ENCODE results near the gene PCDHGB3. TPM values are rescaled to one million over a fixed set of nuclear protein-coding genes. Genes with fewer than 3 reads are reported as not detected.

Gene PCDHGB3
- total RNA-seq, 6 donors from 2014 or later = 1.2 to 6.3 (median 2.3) TPM

DNA sequence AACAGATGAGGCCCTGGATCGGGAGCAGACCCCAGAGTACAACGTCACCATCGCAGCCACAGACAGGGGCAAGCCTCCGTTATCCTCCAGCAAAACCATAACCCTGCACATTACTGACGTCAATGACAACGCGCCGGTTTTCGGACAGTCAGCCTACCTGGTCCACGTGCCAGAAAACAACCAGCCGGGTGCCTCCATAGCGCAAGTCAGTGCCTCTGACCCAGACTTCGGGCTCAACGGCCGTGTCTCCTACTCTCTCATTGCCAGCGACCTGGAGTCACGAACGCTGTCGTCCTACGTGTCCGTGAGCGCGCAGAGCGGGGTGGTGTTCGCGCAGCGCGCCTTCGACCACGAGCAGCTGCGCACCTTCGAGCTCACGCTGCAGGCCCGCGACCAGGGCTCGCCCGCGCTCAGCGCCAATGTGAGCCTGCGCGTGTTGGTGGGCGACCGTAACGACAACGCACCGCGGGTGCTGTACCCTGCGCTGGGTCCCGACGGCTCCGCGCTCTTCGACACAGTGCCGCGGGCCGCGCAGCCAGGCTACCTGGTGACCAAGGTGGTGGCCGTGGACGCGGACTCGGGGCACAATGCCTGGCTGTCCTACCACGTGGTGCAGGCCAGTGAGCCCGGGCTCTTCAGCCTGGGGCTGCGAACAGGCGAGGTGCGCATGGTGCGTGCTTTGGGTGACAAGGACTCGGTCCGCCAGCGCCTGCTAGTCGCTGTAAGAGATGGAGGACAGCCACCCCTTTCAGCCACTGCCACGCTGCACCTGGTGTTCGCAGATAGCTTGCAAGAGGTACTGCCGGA is 49.2 kb downstream of the PCDHGB3 start:
- Histone ChIP-seq H3K4me3 (no peak overlapping the region), H3K9me3 (peaks cover 59 to 93% (median 79%) of the 10 kb centered on the region in 4 donors), H3K27ac (no peak overlapping the region), H3K27me3 (no peaks in the 10 kb centered on the region), H3K4me1 (peaks cover 0 to 17% (median 1%) of the 10 kb centered on the region in 4 donors), H3K36me3 (no peaks in the 10 kb centered on the region)
- DNase-seq (peak in 1 of 2 donors; percentile 78), ATAC-seq (ENCODE audit: low FRiP score in 2 of 2) (no peak)
- no peak for TF ChIP-seq POLR2A (IDR thresholded peaks at IDR 0.05)
- TF ChIP-seq, protein P1, sequence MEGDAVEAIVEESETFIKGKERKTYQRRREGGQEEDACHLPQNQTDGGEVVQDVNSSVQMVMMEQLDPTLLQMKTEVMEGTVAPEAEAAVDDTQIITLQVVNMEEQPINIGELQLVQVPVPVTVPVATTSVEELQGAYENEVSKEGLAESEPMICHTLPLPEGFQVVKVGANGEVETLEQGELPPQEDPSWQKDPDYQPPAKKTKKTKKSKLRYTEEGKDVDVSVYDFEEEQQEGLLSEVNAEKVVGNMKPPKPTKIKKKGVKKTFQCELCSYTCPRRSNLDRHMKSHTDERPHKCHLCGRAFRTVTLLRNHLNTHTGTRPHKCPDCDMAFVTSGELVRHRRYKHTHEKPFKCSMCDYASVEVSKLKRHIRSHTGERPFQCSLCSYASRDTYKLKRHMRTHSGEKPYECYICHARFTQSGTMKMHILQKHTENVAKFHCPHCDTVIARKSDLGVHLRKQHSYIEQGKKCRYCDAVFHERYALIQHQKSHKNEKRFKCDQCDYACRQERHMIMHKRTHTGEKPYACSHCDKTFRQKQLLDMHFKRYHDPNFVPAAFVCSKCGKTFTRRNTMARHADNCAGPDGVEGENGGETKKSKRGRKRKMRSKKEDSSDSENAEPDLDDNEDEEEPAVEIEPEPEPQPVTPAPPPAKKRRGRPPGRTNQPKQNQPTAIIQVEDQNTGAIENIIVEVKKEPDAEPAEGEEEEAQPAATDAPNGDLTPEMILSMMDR (IDR thresholded peaks at IDR 0.05) = no peak
- TF ChIP-seq POLR2AphosphoS5 (IDR thresholded peaks at IDR 0.05) = no peak
- no peak for TF ChIP-seq EP300 (IDR thresholded peaks at IDR 0.05)
- WGBS, 2 donors = 39 to 45% methylated on average over 17 to 55 of the region's 74 CpGs

DNA sequence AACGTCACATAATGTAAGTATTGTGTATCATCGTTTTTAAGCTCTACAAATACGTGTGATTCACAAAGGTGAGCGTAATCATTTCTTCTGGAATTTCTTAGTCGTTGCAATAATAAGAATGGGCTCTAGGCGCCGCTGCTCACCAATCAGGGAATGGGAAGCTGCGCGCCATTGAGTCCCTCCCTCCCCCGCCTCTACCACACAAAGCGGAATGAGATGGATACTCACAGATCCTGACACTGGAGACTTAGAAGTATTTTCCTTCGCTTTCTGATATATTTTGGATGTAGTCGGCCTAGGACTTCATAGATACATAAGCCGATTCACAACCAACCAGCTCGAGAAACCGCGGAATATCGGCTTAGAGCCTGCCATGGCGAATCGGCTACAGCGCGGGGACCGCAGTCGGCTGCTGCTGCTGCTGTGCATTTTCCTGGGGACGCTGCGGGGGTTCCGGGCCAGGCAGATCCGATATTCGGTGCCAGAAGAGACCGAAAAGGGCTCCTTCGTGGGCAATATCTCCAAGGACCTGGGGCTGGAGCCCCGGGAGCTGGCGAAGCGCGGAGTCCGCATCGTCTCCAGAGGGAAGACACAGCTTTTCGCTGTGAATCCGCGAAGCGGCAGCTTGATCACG is 50.9 kb downstream of the PCDHGB3 start, which contains the start of gene PCDHGA11:
TSS of gene PCDHGA11 (plus strand) at position 197 of the 634 bp plus-strand sequence. CDS start at position 374, 177 bp downstream.
- DNase-seq (peak; percentile 59 to 77), ATAC-seq (ENCODE audit: low FRiP score in 2 of 2) (peak in 1 of 2 donors; percentile 64)
- peak within 1 kb of the TSS in 3 of 4 donors; percentile 22 to 46 (median 31) for H3K4me3 ChIP-seq
- TF ChIP-seq EP300 (IDR thresholded peaks at IDR 0.05) (no peak), POLR2A (IDR thresholded peaks at IDR 0.05) (no peak), POLR2AphosphoS5 (IDR thresholded peaks at IDR 0.05) (no peak)
- TF ChIP-seq, protein P1 (IDR thresholded peaks at IDR 0.05) = peak in 4 of 6 experiments; percentile 20 to 43 (median 37)
- H3K27me3 ChIP-seq = no peaks in the 10 kb centered on the region
- 10 to 13% methylated on average over 21 to 42 of the region's 42 CpGs for WGBS, 2 donors
- peaks cover 67 to 94% (median 81%) of the 10 kb centered on the region in 4 donors for H3K9me3 ChIP-seq
- H3K27ac ChIP-seq = no peak within 1 kb of the TSS
- H3K36me3 ChIP-seq = no peaks in the 10 kb centered on the region
- peaks cover 0 to 13% (median 1%) of the 10 kb centered on the region in 4 donors for H3K4me1 ChIP-seq

DNA sequence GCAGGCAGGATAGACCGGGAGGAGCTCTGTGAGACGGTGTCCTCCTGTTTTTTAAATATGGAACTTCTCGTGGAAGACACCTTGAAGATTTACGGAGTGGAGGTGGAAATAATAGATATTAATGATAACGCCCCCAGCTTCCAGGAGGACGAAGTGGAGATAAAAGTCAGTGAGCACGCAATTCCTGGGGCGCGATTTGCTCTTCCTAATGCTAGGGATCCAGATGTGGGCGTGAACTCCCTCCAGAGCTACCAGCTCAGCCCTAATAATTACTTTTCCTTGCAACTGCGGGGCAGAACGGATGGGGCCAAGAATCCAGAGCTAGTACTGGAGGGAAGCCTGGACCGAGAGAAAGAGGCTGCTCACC is 51.4 kb downstream of the PCDHGB3 start:
- Histone ChIP-seq H3K4me3 (peak overlapping the region in 3 of 4 donors; percentile 22 to 46 (median 31)), H3K9me3 (peaks cover 72 to 95% (median 82%) of the 10 kb centered on the region in 4 donors), H3K4me1 (peaks cover 0 to 13% (median 1%) of the 10 kb centered on the region in 4 donors), H3K36me3 (no peaks in the 10 kb centered on the region), H3K27ac (no peak overlapping the region), H3K27me3 (no peaks in the 10 kb centered on the region)
- ATAC-seq (ENCODE audit: low FRiP score in 2 of 2) (no peak), DNase-seq (no peak)
- no peak for TF ChIP-seq EP300 (IDR thresholded peaks at IDR 0.05)
- no peak for TF ChIP-seq POLR2AphosphoS5 (IDR thresholded peaks at IDR 0.05)
- TF ChIP-seq, protein P1 (IDR thresholded peaks at IDR 0.05) = no peak
- no peak for TF ChIP-seq POLR2A (IDR thresholded peaks at IDR 0.05)
- 15 to 17% methylated on average over 12 to 13 of the region's 13 CpGs for WGBS, 2 donors

Other genes starting within 250 kb of the PCDHGB3 start
- 1 to 10 TPM in 5 of 6 donors, under 1 TPM in 1; 0.49 to 2.9 (median 2.4) TPM for gene PCDHB4, start 248.4 kb upstream of the PCDHGB3 start, total RNA-seq
- 10 to 100 TPM in 1 of 6 donors, 1 to 10 TPM in 5; 1.8 to 22.4 (median 2.2) TPM for gene PCDHB5, start 235.0 kb upstream of the PCDHGB3 start, total RNA-seq
- gene PCDHB6, start 220.2 kb upstream of the PCDHGB3 start, total RNA-seq = 1 to 10 TPM in 1 of 6 donors, under 1 TPM in 4, not detected in 1; 0.46 to 1.0 (median 0.77) TPM
- gene PCDHB7, start 197.6 kb upstream of the PCDHGB3 start, total RNA-seq = 1 to 10 TPM in 5 of 6 donors, under 1 TPM in 1; 0.30 to 2.9 (median 1.8) TPM
- 1 to 10 TPM in 1 of 6 donors, under 1 TPM in 3, not detected in 2; 0.83 to 2.1 (median 0.96) TPM for gene PCDHB8, start 192.5 kb upstream of the PCDHGB3 start, total RNA-seq
- gene PCDHB16, start 187.9 kb upstream of the PCDHGB3 start, total RNA-seq = 1 to 10 TPM; 1.6 to 4.9 (median 2.1) TPM
- gene PCDHB9, start 183.1 kb upstream of the PCDHGB3 start, total RNA-seq = 1 to 10 TPM in 4 of 6 donors, under 1 TPM in 2; 0.63 to 3.1 (median 1.2) TPM
- 1 to 10 TPM; 1.0 to 2.2 (median 1.6) TPM for gene PCDHB10, start 177.9 kb upstream of the PCDHGB3 start, total RNA-seq
- gene PCDHB11, start 170.6 kb upstream of the PCDHGB3 start, total RNA-seq = 1 to 10 TPM in 5 of 6 donors, under 1 TPM in 1; 0.78 to 3.4 (median 1.5) TPM
- 1 to 10 TPM in 4 of 6 donors, under 1 TPM in 2; 0.39 to 6.3 (median 1.8) TPM for gene PCDHB12, start 161.5 kb upstream of the PCDHGB3 start, total RNA-seq
- 1 to 10 TPM; 1.2 to 3.1 (median 2.1) TPM for gene PCDHB13, start 156.3 kb upstream of the PCDHGB3 start, total RNA-seq
- gene PCDHB14, start 146.9 kb upstream of the PCDHGB3 start, total RNA-seq = 1 to 10 TPM; 1.3 to 5.2 (median 2.7) TPM
- gene PCDHB15, start 124.8 kb upstream of the PCDHGB3 start, total RNA-seq = 1 to 10 TPM; 1.4 to 4.2 (median 2.6) TPM
- 1 to 10 TPM in 1 of 6 donors, under 1 TPM in 3, not detected in 2; 0.40 to 1.2 (median 0.55) TPM for gene SLC25A2, start 66.2 kb upstream of the PCDHGB3 start, total RNA-seq
- 10 to 100 TPM; 35.6 to 74.5 (median 39.8) TPM for gene TAF7, start 49.5 kb upstream of the PCDHGB3 start, total RNA-seq
- gene PCDHGA1, start 39.7 kb upstream of the PCDHGB3 start, total RNA-seq = under 1 TPM in 4 of 6 donors, not detected in 2; 0.15 to 0.51 (median 0.24) TPM
- 1 to 10 TPM; 1.6 to 4.3 (median 2.7) TPM for gene PCDHGA2, start 31.5 kb upstream of the PCDHGB3 start, total RNA-seq
- 1 to 10 TPM in 4 of 6 donors, under 1 TPM in 2; 0.80 to 2.1 (median 1.7) TPM for gene PCDHGA3, start 26.4 kb upstream of the PCDHGB3 start, total RNA-seq
- 1 to 10 TPM in 4 of 6 donors, under 1 TPM in 2; 0.76 to 6.3 (median 1.3) TPM for gene PCDHGB1, start 20.1 kb upstream of the PCDHGB3 start, total RNA-seq
- 1 to 10 TPM; 1.7 to 9.4 (median 2.8) TPM for gene PCDHGA4, start 15.2 kb upstream of the PCDHGB3 start, total RNA-seq
- 10 to 100 TPM in 1 of 6 donors, 1 to 10 TPM in 5; 1.7 to 12.6 (median 2.7) TPM for gene PCDHGB2, start 10.2 kb upstream of the PCDHGB3 start, total RNA-seq
- gene PCDHGA5, start 6.1 kb upstream of the PCDHGB3 start, total RNA-seq = 1 to 10 TPM in 5 of 6 donors, under 1 TPM in 1; 0.97 to 7.3 (median 2.0) TPM
- gene PCDHGA6, start 3.6 kb downstream of the PCDHGB3 start, total RNA-seq = 1 to 10 TPM; 1.7 to 7.3 (median 3.6) TPM
- 10 to 100 TPM in 1 of 6 donors, 1 to 10 TPM in 5; 1.2 to 13.6 (median 2.7) TPM for gene PCDHGA7, start 12.5 kb downstream of the PCDHGB3 start, total RNA-seq
- 1 to 10 TPM; 2.4 to 6.5 (median 2.9) TPM for gene PCDHGB4, start 17.5 kb downstream of the PCDHGB3 start, total RNA-seq
- gene PCDHGA8, start 22.4 kb downstream of the PCDHGB3 start, total RNA-seq = 1 to 10 TPM in 5 of 6 donors, under 1 TPM in 1; 0.66 to 8.4 (median 1.6) TPM
- gene PCDHGB5, start 27.7 kb downstream of the PCDHGB3 start, total RNA-seq = 10 to 100 TPM in 1 of 6 donors, 1 to 10 TPM in 5; 6.2 to 11.8 (median 8.3) TPM
- 1 to 10 TPM; 2.4 to 8.4 (median 4.5) TPM for gene PCDHGA9, start 32.5 kb downstream of the PCDHGB3 start, total RNA-seq
- gene PCDHGB6, start 37.8 kb downstream of the PCDHGB3 start, total RNA-seq = 1 to 10 TPM; 3.2 to 7.4 (median 6.3) TPM
- 10 to 100 TPM in 1 of 6 donors, 1 to 10 TPM in 5; 3.0 to 19.9 (median 4.3) TPM for gene PCDHGA10, start 42.7 kb downstream of the PCDHGB3 start, total RNA-seq
- 10 to 100 TPM in 4 of 6 donors, 1 to 10 TPM in 2; 7.0 to 22.5 (median 12.7) TPM for gene PCDHGB7, start 47.4 kb downstream of the PCDHGB3 start, total RNA-seq
- gene PCDHGA11, start 50.8 kb downstream of the PCDHGB3 start, total RNA-seq = 10 to 100 TPM in 1 of 6 donors, 1 to 10 TPM in 5; 2.0 to 16.8 (median 2.3) TPM
- gene PCDHGA12, start 60.3 kb downstream of the PCDHGB3 start, total RNA-seq = 10 to 100 TPM in 1 of 6 donors, 1 to 10 TPM in 5; 4.3 to 19.9 (median 5.7) TPM
- gene PCDHGC3, start 105.7 kb downstream of the PCDHGB3 start, total RNA-seq = 100 to 1,000 TPM in 1 of 6 donors, 10 to 100 TPM in 5; 26.4 to 116 (median 50.1) TPM
- gene PCDHGC4, start 114.8 kb downstream of the PCDHGB3 start, total RNA-seq = 10 to 100 TPM in 1 of 6 donors, 1 to 10 TPM in 4, under 1 TPM in 1; 0.69 to 24.7 (median 1.8) TPM
- gene PCDHGC5, start 118.8 kb downstream of the PCDHGB3 start, total RNA-seq = 10 to 100 TPM in 1 of 6 donors, 1 to 10 TPM in 3, under 1 TPM in 2; 0.61 to 11.5 (median 1.4) TPM
- gene DIAPH1, start 248.8 kb downstream of the PCDHGB3 start, total RNA-seq = 100 to 1,000 TPM in 5 of 6 donors, 10 to 100 TPM in 1; 96.4 to 175 (median 133) TPM